ENCODE results near the gene SLC17A7. TPM values are rescaled to one million over a fixed set of nuclear protein-coding genes. Genes with fewer than 3 reads are reported as not detected.

The SLC17A7 gene
- total and polyA plus RNA-seq, 2 of the 8 experiments (the other 6 are each of a cell fraction or from before 2014, with no cell fraction given), result 2.7 to 3.0 TPM

DNA sequence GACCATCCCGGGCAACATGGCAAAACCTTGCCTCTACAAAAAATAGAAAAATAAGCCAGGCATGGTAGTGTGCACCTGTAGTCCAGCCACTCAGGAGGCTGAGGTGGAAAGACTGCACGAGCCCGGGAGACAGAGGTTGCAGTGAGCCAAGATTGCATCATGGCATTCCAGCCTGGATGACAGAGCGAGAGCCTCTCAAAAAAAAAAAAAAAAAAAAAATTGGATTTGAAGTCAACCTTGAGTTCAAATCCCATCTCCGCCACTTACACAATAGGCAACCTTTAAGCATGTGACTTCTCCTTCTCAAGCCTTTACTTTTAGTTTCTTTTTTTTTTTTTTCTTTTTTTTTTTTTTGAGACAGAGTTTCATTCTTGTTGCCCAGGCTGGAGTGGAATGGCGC, 41.3 kb downstream of the SLC17A7 start:
- Histone ChIP-seq H2BK15ac (ENCODE audit: low read length) (no peak overlapping the region), H3K4me1 (replicated peaks in 1 of 4; ENCODE audit: control insufficient read depth in 3 of 4, insufficient read depth in 4 of 4, low read length in 3 of 4) (peaks cover 5 to 32% (median 17%) of the 10 kb centered on the region in 4 experiments), H3K23me2 (ENCODE audit: low read depth, low read length) (no peaks in the 10 kb centered on the region), H4K20me1 (replicated peaks in 1 of 2; ENCODE audit: control insufficient read depth in 1 of 2, insufficient read depth in 2 of 2, low read length in 2 of 2) (no peaks in the 10 kb centered on the region), H3K27ac (ENCODE audit: low read depth, low read length) (no peak overlapping the region), H3K14ac (ENCODE audit: insufficient read length) (no peak overlapping the region), H2BK5ac (ENCODE audit: low read depth, low read length) (no peak overlapping the region), H4K5ac (ENCODE audit: insufficient read length, low read depth, low read length) (no peak overlapping the region), H3K4me2 (ENCODE audit: insufficient read depth in 1 of 2, low read depth in 2 of 2, low read length in 2 of 2) (no peak overlapping the region), H2BK120ac (replicated peaks; ENCODE audit: low read depth, low read length) (no peak overlapping the region), H2AK5ac (ENCODE audit: low read depth, low read length) (no peak overlapping the region), H2BK12ac (ENCODE audit: low read depth, low read length) (no peak overlapping the region), H3K79me1 (ENCODE audit: low read depth, low read length) (no peaks in the 10 kb centered on the region), H4K8ac (ENCODE audit: extremely low read depth, insufficient read depth, low read length) (no peak overlapping the region), H2AFZ (ENCODE audit: low read length) (no peak overlapping the region), H3K79me2 (ENCODE audit: control insufficient read depth in 1 of 2, insufficient read depth in 2 of 2, low read length in 2 of 2) (no peaks in the 10 kb centered on the region), H3K27me3 (replicated peaks in 1 of 4; ENCODE audit: control insufficient read depth in 3 of 4, extremely low read depth in 1 of 4, insufficient read depth in 3 of 4, low read length in 3 of 4) (no peaks in the 10 kb centered on the region), H2BK20ac (ENCODE audit: low read length) (no peak overlapping the region), H3K23ac (ENCODE audit: insufficient read length) (no peak overlapping the region), H3K36me3 (ENCODE audit: control insufficient read depth in 2 of 4, insufficient read depth in 4 of 4, low read length in 3 of 4) (no peaks in the 10 kb centered on the region), H3K4me3 (ENCODE audit: extremely low read depth in 1 of 4, insufficient read depth in 2 of 4, low read depth in 3 of 4, low read length in 4 of 4) (no peak overlapping the region), H3K9me3 (ENCODE audit: insufficient read depth in 2 of 2, low read depth in 1 of 2, low read length in 1 of 2) (no peaks in the 10 kb centered on the region), H3K9ac (replicated peaks in 1 of 4; ENCODE audit: extremely low read depth in 1 of 4, low read depth in 3 of 4, low read length in 3 of 4) (no peak overlapping the region), H3K56ac (replicated peaks; ENCODE audit: insufficient read length, low read depth, low read length) (no peak overlapping the region), H3K4ac (replicated peaks; ENCODE audit: insufficient read length, low read depth, low read length) (no peak overlapping the region), H4K91ac (replicated peaks; ENCODE audit: insufficient read length, low read length) (no peak overlapping the region), H3K18ac (ENCODE audit: extremely low read depth, low read length) (no peak overlapping the region)
- ChIA-PET POLR2A (ENCODE audit: partially characterized antibody) (interaction anchor here (1.0 kb wide), 1 partner anchor 21 kb away, joined by 3 read pairs; no protein-coding TSS in a partner anchor), CTCF (ENCODE audit: partially characterized antibody) (no interaction called here)
- 96% methylated on average over 6 of the region's 6 CpGs; no CpG with 5 or more reads in 1 of the 2 experiments for WGBS, 2 experiments (ENCODE audit: extremely low coverage in 1 of 2, insufficient coverage in 1 of 2, insufficient read length in 1 of 2, insufficient replicate concordance in 2 of 2, low coverage in 1 of 2, low lambda C conversion rate in 2 of 2, missing lambda C conversion rate in 1 of 2)
- TF ChIP-seq, protein P1, sequence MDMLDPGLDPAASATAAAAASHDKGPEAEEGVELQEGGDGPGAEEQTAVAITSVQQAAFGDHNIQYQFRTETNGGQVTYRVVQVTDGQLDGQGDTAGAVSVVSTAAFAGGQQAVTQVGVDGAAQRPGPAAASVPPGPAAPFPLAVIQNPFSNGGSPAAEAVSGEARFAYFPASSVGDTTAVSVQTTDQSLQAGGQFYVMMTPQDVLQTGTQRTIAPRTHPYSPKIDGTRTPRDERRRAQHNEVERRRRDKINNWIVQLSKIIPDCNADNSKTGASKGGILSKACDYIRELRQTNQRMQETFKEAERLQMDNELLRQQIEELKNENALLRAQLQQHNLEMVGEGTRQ (IDR thresholded peaks at IDR 0.05; ENCODE audit: low read length), result no peak
- TF ChIP-seq, protein P2, sequence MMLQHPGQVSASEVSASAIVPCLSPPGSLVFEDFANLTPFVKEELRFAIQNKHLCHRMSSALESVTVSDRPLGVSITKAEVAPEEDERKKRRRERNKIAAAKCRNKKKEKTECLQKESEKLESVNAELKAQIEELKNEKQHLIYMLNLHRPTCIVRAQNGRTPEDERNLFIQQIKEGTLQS (IDR thresholded peaks at IDR 0.05; ENCODE audit: insufficient read depth, low read depth, low read length), result 0 out of 2 replicates have a peak, but pooled peaks have one; percentile 19
- TF ChIP-seq ZNF274 (IDR thresholded peaks at IDR 0.05; ENCODE audit: borderline replicate concordance, extremely low read depth, low read length), result no peak
- peak; percentile 54; the same call in 1 of the 2 replicates for TF ChIP-seq CEBPB (IDR thresholded peaks at IDR 0.05; ENCODE audit: low read depth, low read length)
- FAIRE-seq (no peak), DNase-seq (ENCODE audit: low read depth in 1 of 2, low spot score in 2 of 2) (no peak)
